NB4 (cell line): ENCODE measurements around the gene ELOVL7.

Source experiments
- CTCF ChIP-seq: IDR thresholded peaks from one replicate; pipeline ENCODE4 v1.5.1; 2012; ENCODE audit warnings: low read depth, low read length
- MYC ChIP-seq: IDR thresholded peaks from 2 replicates; pipeline ENCODE4 v1.6.1; 2011; ENCODE audit warnings: low read depth, low read length
- POLR2A ChIP-seq: IDR thresholded peaks from 2 replicates; pipeline ENCODE4 v1.6.1; 2011; ENCODE audit warnings: mild to moderate bottlenecking; ENCODE audit not compliant: insufficient read length; ENCODE audit errors: extremely low read depth

- no peak for TF ChIP-seq CTCF
- TF ChIP-seq POLR2A: no peak
- no peak for TF ChIP-seq MYC
These were observed 7.6 kb upstream of the ELOVL7 start for GRCh38 chr5:60851626-60852025.
